Lower leg skin (tissue), 3 donors: Measurements from ENCODE around the gene CLK2.

Source experiments
- POLR2A ChIP-seq, 2 donors: fragments of 450-650 bp; IDR thresholded peaks; one replicate each; pipeline ENCODE4 v1.6.1; 2016 to 2017; ENCODE audit warnings: antibody characterized with exemption in 2 of 2, mild to moderate bottlenecking in 1 of 2, moderate library complexity in 1 of 2
- TF ChIP-seq, protein P1 (sequence below), 3 donors: fragments of 450-650 bp; IDR thresholded peaks; one replicate each; pipeline ENCODE4 v1.5.1; 2016; ENCODE audit warnings: antibody characterized with exemption in 3 of 3, mild to moderate bottlenecking in 3 of 3, moderate library complexity in 2 of 3

DNA sequence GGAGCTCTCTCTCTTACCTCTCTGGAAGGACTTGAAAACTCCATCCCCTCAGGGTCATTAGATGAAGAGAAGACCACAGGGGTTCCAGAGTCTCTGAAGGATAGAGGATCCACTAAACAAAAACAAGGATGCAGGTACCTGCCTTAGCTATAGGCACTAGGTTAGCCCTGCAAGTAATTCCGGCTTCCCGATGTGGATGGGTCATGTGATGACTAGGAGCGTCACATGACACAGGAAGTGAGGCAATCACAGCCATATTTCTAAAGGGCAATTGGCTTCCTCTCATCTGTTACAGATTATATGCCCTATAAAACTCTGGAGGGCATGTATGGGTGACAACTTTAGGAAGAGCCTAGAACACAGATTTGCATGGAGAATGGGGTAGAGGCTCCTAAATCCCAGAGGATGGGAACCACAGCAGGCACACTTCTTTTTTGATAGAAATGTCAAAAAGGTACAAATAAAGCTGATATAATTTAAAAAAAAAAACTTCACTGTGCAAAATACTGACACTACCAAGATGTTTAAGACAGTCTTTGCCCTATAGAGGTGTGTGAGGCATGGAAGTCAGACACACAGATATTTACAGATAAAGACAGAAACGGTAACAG lies 32.1 kb downstream of the CLK2 start:
- TF ChIP-seq, protein P1, sequence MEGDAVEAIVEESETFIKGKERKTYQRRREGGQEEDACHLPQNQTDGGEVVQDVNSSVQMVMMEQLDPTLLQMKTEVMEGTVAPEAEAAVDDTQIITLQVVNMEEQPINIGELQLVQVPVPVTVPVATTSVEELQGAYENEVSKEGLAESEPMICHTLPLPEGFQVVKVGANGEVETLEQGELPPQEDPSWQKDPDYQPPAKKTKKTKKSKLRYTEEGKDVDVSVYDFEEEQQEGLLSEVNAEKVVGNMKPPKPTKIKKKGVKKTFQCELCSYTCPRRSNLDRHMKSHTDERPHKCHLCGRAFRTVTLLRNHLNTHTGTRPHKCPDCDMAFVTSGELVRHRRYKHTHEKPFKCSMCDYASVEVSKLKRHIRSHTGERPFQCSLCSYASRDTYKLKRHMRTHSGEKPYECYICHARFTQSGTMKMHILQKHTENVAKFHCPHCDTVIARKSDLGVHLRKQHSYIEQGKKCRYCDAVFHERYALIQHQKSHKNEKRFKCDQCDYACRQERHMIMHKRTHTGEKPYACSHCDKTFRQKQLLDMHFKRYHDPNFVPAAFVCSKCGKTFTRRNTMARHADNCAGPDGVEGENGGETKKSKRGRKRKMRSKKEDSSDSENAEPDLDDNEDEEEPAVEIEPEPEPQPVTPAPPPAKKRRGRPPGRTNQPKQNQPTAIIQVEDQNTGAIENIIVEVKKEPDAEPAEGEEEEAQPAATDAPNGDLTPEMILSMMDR (IDR thresholded peaks at IDR 0.05) = no peak
- TF ChIP-seq POLR2A (IDR thresholded peaks at IDR 0.05) = no peak
